ENCODE data around the gene FIBCD1.

The FIBCD1 gene

DNA sequence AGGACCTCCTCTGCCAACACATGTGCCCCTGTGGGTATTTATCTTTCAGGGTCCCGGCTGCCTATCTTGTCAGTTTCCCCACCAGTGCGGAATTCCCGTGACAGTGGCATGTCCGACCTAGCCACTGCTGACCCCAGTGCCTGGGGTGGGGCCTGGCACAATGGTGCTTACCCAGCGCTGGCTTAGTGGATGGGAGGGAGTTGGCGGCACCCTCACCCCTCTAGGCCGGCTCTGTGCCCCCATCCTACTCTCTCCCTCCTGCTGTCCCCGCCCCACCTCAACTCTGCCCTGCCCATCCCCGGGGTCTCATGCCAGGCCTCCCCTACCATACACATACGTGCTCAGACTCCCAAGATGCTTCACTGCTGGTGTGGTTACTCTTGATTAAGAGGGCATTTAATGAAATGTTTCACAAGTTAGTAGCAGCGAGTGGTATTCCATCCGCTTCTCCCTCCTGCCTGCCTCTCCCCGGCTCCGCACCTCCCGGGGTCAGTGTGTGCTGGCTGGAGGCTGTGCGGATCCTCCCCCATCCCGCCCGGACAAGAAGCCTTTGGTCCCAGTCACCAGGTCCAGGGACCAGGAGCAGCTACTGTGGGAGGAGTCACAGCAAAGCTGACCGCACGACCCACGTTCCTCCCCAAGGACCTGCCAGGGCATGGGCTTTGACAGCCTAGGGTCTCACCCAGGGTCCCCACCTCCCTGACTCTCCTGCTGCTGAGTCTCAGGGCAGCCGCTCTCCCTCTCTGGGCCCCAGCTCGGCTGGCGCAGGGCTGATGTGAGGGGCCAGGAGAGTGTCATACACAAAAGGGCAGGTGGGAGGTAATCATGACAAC lies 32.9 kb downstream of the FIBCD1 start:
- DNase-seq, result no peak

DNA sequence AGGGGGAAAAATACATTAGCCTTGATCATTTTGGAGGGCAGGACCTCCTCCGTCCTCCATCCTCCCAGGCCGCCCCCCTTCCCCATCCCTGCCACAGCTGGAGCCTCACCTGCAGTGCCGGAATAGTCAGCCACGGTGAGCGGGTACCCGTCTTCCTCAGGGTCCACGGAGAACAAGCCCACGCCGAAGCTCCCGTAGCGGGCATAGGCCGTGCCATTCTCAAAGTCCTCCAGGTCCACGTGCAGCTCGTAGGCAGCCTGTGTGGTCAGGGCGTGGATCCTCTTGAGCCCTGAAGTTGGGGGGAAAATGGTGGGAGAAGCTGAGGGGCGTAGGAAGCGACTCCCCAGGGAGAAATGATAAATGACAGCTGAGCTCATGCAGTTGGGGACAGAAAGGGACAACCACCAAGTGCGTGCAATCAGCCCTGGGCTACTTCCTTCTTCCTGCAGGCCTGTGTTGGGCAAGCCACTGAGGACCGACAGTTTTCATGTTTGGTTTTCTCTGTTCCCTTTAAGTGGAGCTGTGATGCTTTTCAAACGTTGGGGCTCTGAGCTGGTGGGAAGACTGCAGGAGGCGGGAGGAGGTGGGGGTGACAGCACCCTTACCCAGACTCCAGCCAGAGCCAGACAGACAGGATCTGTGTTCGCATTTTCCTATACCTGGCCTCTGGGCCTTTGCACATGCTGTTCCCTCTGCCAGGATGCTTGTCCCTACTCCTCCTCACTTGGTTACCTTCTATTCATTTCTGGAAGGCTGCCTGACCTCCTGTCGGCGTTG lies 33.7 kb downstream of the FIBCD1 start:
- no peak for DNase-seq

DNA sequence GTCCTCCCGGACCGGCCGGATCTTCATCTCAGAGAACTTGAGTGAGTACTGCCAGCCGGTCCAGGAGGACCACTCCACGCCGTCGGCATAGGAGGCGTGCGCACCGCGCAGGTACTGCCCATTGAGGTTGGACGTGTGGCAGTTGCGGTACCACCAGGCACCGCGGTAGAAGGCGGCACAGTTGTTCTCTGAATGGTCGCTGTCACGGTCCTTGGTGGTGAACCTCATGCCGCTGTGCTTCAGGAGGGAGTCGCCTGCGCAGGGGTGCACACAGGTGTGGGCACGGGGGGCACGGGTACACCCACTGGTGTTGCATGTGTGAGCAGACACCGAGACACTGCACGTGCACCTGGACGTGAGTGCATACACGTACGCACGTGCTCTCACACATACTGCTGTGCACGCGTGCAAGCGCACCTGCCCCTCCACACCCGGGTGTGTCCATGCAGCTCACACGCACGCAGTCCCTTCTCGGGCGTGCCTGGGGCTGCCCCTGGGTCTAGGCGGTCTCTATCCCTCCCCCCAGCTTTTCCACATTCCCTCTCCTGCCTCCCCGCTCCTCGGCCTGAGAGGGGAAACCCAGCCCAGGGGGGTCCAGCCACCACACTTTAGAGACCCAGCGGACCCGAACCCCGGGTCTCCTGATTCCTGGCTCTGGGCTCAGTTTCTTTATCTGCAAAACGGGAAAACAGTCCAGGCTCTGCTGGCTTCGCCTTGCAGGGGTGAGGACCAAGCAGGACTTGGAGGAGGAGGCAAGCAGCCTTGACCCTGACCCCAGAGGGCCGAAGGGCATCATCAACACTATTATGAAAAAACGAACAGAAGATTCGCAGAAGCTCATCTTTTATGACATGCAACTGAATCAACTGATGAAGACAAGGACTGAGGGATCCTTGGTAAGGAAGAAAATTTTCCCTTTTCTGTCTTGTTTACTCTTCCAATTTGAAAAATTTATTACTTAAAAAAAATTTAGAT lies 34.7 kb downstream of the FIBCD1 start:
- DNase-seq, result no peak

DNA sequence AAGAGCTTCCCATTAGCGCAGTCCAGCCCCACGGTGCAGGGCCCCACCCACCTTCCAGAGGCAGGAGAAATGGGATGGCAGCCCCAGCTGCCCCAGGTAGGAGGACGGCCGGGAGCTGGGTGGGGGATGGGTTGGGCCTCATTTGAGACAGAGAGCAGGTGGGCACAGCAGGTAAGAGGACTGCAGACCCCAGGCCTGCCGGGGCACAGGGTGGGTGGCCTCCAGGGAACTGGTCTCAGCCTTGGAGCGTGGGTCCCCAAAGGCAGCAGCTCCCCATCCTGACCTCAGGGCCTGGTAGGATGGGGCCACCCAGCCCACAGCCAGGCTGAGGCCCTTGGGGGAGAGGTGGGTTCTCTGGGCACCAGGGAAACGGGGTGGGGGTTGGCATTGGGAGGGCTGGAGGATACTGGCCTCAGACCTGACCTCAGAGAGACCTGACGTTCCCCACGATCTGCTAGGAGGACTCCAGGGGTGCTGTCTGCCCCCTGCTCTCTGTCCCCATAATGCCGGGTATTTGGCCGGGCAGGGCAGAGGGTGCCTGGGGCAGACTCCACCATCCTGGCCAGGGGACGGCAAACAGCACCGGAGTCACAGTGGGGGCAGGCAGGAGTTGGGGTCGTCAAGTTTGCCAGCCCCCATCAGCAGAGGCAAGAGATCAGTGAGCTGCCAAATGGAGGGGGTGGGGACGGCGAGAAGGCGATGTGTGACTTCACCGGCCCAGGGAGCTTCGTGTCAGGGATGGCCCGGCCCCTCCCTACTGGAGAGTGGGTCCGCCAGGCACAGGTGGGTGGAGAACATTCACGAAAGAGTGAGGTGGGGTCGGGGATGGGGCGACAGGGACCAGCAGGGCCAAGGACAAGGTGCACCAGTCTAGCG lies 35.6 kb downstream of the FIBCD1 start:
- no peak for DNase-seq

DNA sequence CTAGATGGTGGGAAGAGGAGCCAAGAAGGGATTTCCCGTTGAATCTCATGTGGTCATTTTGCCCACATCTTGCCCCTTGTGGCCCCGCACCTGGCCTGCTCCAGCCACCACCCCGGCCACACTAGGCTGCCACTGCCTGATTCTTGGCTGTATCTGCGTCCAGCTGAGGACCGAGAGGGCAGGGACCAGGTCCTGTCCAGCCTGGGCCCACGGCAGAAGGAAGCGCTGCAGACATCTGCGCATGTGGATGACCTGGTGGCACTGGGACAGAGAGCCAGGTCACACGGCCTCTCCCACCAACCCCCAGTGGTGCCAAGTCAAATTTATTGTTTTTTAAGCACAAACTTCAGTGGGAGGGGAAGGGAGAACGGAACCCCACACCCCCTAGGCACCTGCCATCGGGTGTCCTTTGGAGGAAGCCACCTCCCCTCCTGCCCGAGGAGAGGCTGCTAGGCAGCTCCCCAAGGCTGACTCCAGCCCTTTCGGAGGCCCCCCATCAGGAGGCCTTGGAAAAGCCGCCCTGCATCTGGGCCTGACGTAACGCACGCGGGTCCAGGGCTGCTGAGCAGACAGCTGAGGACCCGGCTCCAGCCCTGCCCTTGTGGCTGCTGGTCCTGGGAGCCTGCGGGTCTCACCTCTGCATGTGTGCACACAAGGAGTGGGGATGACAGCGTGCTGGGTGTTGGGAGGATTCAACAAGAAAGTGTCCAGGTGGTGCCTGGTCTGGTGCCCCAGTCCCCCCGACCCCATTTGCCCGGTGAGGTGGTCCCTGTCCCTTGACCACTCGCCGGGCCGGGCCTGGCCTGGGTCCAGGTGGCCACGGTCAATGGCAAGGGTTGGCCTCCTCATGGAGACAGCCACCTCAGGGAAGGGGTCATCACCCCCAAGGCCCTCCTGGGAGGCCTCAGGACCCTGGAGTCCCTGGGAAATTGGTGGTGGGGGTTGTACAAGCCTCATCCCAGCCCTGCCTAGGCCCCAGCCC lies 36.6 kb downstream of the FIBCD1 start:
- DNase-seq, result no peak

DNA sequence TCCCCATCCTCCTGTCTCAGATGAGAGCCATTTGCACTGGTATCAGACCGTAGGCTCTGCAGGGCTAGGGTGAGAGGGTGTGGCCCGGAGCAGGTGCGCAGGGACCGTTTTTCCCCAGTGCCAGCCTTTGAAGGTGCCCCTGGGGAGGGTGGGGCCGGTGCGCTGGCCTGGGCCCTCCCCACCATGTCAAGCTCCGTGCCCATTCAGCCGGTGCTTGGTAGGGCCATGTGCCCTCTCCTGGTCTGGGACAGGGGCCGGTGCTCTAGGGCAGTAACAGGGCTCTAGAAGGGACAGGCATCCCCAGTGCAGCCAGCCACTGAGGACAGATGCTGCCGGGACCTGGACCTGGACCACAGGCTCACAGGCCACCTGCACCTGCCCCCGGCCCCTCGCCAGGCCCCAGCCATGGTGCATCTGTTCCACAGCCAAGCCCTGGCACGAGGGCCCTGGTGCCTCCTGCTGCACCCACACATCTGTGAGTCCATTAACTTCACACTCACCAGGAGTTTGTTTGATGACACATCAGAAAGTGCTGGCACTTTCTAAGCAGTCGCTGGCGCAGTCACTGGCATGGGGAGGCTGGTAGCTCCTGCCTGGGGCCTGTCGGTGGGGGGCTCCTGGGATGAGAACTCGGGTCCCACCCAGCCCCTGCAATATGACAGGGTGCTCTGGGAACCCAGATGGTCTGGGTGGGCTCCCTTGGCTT lies 37.4 kb downstream of the FIBCD1 start:
- no peak for DNase-seq

DNA sequence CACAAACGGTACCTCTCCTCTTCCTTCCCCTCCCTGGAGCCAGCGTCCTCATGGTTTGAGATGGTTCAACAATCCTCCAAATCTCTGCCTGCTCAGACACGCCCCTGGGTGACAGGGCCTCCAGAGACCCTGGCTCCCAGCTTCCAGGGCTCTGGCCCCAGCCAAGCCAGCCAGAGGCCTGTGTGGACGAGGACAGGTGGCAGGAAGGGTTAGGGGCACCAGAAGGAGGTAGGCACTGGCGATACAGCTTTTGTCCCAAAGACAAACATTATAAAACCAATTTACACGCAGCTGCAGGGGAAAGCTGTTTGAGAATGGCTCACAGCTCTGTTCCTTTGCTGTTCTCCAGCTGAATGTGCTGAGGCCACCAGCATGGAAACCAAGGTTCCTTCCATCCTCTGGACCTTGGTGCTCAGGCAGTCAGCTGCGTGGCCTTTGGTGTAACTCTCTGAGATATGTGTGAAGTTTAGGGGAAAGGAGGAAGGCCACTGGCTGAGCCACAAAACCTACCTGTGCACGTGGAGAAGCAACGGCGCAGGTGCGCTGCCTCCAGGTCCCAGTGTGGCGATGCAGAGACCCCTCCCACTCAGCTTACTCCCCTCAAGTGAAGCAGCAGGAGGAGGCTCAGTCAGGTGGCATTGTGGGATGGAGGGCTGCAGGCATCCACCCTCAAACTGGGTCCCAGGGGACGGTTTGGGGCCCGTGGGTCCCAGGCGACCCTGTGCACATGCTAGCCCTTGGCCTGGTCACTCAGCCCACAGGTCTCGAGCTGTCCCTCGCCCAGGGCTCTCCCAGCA lies 38.1 kb downstream of the FIBCD1 start:
- DNase-seq, result no peak

DNA sequence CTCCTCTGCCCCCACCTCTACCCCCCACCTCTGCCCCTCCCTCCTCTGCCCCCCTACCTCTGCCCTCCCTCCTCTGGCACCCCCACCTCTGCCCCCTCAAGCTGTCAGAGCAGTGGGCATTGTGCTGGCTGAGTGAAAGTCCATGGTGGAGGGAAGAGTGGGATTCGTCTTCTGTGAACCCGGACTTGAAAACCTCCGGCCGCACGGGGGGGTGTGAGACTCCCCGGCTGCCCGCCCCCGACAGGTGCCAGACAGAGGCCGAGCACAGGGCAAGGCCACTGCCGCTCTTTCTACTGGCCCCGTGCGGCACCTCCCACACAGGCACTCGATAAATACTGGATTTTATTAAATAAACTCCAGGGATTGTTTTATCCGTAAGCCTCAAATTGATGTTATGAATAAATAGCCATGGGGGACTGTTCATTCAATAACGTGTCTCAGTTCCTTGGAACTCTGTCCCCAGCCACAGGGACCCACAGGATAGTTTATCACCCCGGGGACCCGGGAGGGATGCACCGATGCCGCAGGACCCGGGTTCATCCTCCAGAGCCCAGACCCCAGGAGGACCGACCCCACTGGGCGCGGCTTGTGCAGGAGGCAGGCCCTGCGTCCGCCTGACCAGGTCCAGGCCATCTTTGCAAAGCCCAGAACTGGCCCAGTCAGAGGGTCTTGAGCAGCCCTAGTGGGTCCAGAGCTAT lies 39.8 kb downstream of the FIBCD1 start:
- DNase-seq, result peak; percentile 17

DNA sequence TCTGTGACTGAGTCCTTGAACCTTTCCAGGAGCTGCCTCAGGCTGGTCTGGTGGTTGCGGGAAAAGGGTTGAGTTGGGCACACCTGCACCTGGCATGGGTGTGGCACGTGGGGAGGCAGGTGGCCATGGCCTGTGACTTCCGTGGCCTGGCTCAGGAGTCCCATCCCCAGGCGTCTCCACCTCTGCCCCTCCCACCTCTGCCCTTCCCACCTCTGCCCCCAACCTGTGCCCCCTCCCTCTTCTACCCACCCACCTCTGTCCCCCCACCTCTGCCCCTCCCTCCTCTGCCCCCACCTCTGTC lies 40.5 kb downstream of the FIBCD1 start:
- DNase-seq, result no peak

DNA sequence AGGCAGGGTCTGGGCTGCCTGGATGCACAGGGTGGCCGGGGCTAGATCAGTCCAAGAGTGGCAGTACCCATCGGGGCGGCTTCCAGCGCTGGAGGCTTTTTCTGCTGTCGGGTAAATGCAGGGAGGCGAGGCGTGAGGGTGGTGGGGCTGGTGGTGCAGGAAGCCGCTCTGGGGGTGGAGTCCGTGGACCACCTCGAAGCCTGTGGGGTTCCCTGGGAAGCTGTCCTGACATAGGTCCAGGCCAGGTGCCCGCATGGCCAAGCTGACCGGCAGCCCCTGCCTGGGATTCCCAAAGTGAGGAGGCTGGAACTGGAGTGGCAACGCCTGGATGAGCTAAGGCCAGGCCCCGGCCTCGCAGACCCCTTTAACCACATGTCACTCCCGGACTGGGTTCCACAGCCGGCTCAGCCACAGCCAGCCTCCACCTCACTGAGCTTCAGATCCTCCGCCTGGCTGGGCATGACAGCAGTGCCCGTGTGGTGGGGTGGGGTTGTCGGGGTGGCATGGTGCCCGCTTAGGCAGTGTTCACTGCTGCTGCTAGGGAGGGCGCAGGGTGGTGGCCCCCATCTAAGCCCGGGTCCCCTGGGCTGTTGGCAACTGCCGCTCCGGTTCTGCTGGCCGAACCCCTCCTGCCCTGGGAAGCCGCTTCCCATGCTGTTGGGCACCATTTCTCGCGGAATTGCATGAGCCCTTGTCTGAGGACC lies 41.0 kb downstream of the FIBCD1 start:
- peak; percentile 35 for DNase-seq

DNA sequence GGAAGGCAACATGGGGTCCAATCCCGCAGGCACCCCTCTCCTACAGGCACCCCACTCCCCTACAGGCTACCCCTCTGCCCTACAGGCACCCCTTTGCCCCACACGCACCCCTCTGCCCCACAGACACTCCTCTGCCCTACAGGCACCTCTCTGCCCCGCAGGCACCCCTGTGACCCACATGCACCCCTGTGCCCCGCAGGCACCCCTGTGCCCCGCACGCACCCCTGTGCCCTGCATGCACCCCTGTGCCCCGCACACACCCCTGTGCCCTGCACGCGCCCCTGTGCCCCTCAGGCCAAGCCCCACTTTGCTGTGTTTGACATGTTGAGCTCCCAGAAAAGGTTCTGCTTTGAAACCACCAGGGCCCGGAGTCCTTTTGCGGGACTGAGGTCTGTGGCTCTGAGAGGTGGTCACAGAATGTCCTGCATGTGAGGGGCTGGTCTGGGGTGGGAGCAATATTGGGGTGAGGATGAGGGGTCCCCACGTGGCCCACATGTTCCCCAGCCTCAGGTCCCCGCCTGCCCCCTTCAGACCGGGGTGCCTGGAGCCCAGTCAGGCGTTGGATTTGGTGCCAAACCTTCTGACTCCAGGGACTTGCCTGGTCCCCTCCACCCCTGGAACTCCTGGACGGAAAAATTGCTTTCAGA lies 41.8 kb downstream of the FIBCD1 start:
- DNase-seq, result no peak

DNA sequence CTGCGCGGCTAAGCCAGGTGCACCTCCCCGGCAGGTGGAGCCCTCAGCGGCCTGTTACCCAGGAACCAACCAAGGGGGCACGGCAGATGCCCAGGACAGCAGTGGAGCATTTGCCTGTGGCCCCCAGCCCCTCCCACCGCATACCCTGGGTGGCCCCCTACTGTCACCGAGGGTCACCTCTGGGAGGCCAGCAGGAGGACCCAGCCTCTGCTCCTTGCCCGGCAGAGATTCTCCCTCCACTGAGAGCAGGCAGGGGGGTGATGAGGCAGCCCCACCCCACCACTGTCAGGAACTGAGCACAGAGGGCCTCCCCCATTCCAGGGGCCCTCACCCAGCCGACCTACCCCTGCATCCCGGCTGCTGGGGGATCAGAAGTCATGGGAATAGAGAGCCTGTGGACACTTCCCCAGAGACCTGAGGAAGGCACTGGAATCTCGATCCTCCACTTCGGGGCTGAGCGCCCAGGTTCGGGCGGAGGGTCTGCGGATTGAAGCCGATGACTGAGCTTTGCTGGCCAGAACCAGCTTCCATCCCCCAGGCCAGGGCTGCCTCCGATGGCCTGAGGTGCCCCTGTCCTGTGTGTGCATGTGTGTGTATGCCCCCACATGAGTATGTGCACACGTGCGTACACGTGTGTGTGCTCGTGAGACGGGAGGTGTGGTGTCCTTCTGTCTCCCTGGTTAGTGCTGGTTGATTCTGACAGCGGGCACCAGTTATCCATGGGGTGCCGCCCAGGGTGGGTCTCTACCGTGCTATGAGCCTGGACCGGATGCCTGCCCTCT lies 42.6 kb downstream of the FIBCD1 start, which contains the start of gene QRFP:
Gene QRFP (minus strand): TSS at position 580 of the 782 bp plus-strand sequence. CDS start 2,974 bp downstream, outside the sequence.
- no peak for DNase-seq

DNA sequence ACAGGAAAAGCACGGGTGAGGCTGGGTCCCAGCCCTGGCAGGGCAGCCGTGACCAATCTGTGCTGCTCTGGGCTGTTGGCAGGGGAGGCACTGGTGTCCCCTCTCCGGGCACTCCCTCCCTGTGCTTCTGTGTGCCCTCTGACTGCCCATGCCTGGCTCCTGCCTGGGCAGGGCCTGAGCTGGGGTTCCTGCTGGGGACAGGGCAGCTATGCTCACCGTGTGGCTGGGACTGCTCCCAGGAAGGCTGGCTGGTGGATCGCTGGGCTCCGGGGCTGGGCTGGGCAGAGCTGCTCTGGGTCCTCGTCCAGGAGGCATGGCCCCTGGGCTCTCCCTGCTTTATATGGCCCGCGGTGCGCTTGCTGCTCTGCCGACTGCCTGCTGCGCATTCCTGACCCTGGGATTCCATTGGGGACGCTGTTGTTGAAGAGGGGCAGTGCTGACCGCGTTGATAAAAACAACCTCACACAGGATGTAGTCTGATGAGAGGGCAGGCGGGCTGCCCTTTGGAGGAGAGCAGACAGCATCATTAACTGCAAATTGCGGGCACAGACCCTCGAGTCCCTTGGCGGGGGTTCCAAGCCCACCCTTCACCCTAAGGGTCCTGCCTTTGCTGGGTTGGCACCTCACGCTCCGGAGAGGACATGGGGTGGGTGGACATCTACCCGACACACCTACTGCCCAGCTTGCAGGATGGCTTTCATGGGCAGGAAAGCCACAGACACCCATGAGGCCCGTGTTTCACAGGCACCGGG lies 43.4 kb downstream of the FIBCD1 start:
- DNase-seq, result no peak

DNA sequence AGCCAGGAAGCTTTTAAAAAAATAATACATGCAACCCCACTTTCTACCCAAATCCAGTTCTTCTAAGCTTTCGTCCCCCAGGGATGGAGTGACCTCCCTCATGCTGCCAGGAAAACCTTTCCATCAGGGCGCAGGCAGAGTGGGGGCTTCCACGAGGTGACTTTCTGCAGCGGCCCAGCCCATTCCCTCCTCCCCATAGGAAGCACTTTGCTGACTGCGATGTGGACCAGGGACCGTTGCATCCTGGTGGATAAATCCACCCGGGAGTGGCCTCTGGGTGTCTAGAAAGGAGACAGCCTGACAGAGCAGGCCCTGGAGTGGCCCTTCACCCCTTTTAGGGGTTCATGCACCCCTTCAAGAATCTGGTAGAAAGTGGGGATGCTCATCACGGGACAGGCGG lies 44.0 kb downstream of the FIBCD1 start:
- DNase-seq, result no peak

DNA sequence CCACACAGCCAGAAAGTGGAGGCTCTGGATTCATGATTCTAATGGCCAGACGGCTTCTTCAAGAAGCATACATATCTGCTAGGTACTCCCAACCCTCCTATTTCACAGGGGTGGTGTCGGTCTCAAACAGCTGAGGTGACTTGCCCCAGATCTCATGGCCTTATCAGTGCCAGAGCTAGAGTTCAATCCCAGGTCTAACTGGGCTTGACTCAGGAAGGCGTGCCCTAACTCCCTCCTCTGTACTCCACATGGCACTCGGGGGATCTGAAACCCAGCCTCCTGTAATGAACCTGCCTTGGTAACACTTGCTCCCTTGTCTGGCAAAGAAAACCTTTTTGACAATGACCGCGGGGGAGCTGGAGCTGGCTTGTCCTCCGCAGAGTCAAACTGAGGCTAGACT lies 44.5 kb downstream of the FIBCD1 start:
- DNase-seq, result peak; percentile 42

Data from eye (tissue), 1 donor.